HG03378 (cell line): ENCODE results near the gene IER3IP1.
"Not testable (repeated sequence)": the region's sequence is repeated elsewhere in the genome, so short reads cannot be mapped to it uniquely, and the experiment has no call there.

Experiments
- ATAC-seq: cut with Tn5 transposase; IDR thresholded peaks from one replicate; pipeline ENCODE4 v1.9.1; 2021; ENCODE audit warnings: mild to moderate bottlenecking, moderate library complexity; ENCODE audit not compliant: unreplicated experiment

IER3IP1 gene

GRCh38 chr18:47175898-47176575 is at the start of gene IER3IP1:
Gene IER3IP1, minus strand, starts transcription at chr18:47176364. Its CDS starts 87 bp downstream, at chr18:47176277.
- ATAC-seq = peak; percentile 58

GRCh38 chr18:47215554-47216138 is 39.5 kb upstream of the IER3IP1 start:
- no peak for ATAC-seq

GRCh38 chr18:47209171-47209570 is 33.0 kb upstream of the IER3IP1 start:
- no peak for ATAC-seq

GRCh38 chr18:47206945-47207637 is 30.9 kb upstream of the IER3IP1 start:
- no peak for ATAC-seq

GRCh38 chr18:47204908-47205522 is 28.9 kb upstream of the IER3IP1 start:
- ATAC-seq = no peak

GRCh38 chr18:47203626-47204464 is 27.7 kb upstream of the IER3IP1 start:
- no peak for ATAC-seq

- ATAC-seq = not testable (repeated sequence)
Observed at GRCh38 chr18:47195961-47196360, 19.8 kb upstream of the IER3IP1 start.

- ATAC-seq = no peak
Observed at GRCh38 chr18:47191961-47192360, 15.8 kb upstream of the IER3IP1 start.

GRCh38 chr18:47187721-47188120 is 11.6 kb upstream of the IER3IP1 start:
- ATAC-seq = no peak

GRCh38 chr18:47184419-47185050 is 8.4 kb upstream of the IER3IP1 start:
- no peak for ATAC-seq

- not testable (repeated sequence) for ATAC-seq
Observed at GRCh38 chr18:47182156-47182555, 6.0 kb upstream of the IER3IP1 start.

GRCh38 chr18:47180765-47181164 is 4.6 kb upstream of the IER3IP1 start:
- ATAC-seq = no peak

GRCh38 chr18:47179520-47179919 is 3.4 kb upstream of the IER3IP1 start:
- no peak for ATAC-seq

GRCh38 chr18:47175283-47175897 is 774 bp downstream of the IER3IP1 start:
- ATAC-seq = no peak

GRCh38 chr18:47174545-47175116 is 1.5 kb downstream of the IER3IP1 start:
- ATAC-seq = no peak

- ATAC-seq = no peak
Observed at GRCh38 chr18:47172476-47172875, 3.7 kb downstream of the IER3IP1 start.

- no peak for ATAC-seq
Observed at GRCh38 chr18:47168913-47169312, 7.3 kb downstream of the IER3IP1 start.

GRCh38 chr18:47168509-47168908 is 7.7 kb downstream of the IER3IP1 start:
- ATAC-seq = no peak

GRCh38 chr18:47166294-47166693 is 9.9 kb downstream of the IER3IP1 start:
- no peak for ATAC-seq
